Activated CD4-positive, CD25-positive, alpha-beta regulatory T cell (primary cell): ENCODE data around the gene NHS.

ENCODE experiments used
- DNase-seq, 4 experiments: peaks; one replicate each; lab custom pipeline; 2025; lab: John Stamatoyannopoulos, UW

NHS gene

DNA sequence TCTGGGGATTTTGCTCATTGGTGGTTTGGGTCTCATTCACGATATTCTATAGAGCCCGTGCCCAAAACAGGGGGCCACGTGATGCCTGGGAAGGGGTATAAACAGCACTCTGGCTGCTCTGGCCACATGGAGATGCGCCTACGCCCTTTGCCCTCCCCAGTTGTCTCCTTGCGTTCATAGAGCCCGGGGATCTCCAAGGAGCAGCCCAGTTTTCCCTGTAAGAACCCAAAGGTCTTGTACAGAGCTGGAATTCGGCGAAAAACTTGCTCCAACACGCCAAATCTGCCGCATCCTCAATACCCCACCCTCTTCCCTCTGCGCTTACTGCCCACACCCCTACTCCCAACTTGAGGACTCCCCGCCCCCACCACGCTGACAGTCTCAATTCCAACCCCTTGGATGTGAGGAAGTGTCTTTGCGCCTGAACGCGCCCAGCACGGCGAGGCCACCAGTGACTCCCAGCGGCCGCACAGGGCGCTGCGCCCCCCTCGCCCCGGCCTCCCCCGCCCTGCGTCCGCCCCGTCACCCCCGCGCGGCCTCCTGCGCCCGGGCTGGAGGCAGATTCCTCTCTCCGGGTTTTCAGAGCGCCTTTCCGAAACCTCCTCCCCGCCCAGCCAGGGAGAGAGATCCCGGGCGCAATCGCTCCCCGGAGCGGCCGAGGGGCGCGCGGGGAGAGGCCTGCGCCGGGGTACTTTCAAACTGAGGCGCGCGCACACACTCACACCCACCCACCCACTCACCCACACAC is at the start of gene NHS:
Gene NHS (plus strand): TSS at position 582 of the 748 bp plus-strand sequence. CDS start 558 bp downstream, outside the sequence.
- DNase-seq: no peak

DNA sequence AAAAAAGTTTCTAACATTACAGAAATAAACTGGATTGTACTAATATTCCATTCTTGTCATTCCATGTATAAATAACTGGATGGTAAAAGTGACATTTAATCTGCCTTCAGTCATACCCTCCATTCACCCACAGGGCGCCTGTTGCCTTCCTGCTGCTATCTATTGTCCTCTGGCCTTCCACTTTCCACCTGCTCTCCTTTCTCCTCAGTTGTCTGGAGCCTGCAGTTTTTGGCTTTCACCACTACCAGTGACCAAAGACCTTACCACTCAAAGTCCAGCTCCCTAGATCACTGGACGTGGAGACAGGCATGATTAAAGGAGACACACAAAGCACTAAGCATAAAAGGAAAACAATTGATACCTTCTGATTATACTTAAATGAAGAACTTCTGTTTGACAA is 46.2 kb upstream of the NHS start:
- no peak for DNase-seq

DNA sequence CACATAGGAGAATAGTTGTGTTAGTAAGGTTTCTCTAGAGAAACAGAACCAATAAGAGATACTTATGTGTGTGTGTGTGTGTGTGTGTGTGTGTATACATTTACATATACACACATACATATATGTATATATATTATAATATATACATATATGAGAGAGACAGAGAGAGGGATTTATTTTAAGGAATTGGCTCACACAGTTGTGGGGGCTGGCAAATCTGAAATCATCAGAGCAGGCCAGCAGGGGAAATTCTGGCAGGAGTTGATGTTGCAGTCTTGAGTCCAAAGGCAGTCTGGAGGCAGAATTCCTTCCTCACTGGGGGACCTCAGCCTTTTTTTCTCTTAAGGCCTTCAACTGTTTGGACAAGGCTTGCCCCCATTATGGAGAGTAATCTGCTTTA is 38.6 kb upstream of the NHS start:
- DNase-seq: no peak

- DNase-seq: no peak
Observed at GRCh38 chrX:17355976-17356375, 19.0 kb upstream of the NHS start.

DNA sequence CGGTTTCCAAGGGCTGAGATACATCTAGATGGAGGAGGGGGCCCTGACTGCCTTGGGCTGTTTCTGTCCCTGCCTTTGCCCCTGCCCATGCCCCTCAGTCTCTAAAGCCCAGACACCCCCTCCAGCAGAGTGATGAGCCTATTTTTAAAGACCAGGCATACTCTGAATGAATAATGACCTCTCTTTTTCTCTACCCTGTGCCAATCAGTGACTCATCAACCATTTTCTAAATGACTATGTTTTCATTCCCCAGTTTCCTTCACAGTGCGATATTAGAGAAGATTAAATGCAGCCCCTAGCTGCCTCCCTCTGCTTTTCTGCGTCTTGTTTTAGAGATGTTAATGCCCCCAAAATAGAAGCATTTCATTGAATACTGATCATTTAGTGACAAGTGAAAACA is 15.5 kb upstream of the NHS start:
- DNase-seq: no peak

DNA sequence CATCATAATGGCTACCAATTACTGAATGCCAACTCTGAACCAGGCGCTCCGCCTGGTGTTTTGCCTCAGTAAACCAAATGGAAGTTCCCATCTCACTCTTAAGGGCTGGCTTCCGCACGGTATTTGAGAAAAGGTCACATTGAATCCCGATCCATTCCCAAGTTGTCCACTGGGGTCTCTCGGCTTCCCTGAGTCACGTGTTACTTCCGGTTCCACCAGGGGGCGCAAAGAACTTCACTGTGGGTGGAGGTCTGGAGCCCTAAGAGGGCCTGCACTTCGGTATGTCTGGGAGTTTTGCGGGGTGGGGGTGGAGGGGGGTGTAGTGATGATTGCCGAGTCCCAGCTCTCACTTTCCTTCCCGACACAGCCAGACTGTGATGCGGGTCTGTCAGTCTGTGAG is 13.4 kb upstream of the NHS start:
- no peak for DNase-seq

- DNase-seq: no peak
Observed at GRCh38 chrX:17368002-17368401, 7.0 kb upstream of the NHS start.

GRCh38 chrX:17369309-17369708 is 5.7 kb upstream of the NHS start:
- DNase-seq: no peak

DNA sequence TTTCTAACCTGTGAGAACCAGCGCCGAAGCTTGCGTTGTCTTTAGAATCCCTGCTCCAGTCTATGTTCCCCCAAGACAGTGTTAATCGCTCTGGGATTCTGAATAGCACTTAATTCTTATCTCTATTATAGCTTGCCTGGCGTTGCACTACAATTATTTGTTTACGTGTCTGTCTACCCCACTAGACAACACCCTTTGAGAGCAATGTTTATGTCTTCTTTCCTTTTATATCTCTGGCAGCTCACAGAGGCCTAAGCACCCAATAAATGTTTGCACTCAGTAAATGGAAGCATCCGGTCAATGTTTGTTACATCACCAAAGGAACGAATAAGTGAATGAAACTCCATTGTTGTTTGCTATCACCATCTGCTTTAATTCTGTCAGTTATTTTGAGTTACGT is 4.8 kb upstream of the NHS start:
- DNase-seq: no peak

DNA sequence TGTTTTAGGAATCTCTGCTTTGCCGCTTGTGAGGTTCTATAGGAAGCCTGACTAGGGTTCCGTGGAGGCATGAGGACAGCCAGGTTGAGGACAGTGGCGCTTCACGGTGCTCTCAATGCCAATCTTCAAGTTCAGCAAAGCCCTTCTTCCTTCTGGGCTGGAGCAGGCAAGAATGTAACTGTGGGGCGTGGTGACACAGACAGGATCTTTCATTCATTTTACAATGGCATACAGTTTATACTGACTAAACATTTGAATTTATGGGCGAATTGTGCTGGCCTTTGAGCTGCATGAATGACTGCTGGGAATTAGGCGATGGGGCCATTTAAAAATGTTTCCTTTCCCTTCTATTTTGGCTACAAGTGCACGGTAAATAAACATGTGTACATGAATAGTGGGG is 2.9 kb upstream of the NHS start:
- DNase-seq: no peak

DNA sequence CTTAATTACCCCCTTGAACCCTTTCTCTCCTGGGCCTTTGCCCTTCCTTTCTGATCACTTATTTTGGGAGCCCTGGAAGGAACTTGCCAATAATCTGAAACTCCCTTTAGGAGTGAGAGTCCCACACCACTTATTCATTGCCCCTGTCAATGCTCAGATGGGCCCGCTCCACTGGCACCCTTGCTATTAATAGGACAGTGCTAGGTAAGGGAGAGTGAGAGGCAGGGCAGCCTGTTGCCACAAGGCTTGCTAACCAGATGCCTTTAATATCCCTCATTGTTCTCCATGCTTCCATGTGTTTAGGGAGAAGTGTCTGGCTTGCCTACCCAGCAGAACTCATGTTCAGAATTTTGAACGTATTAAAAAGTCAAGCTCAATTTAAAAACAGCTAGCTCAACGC is 1.7 kb upstream of the NHS start:
- no peak for DNase-seq

DNA sequence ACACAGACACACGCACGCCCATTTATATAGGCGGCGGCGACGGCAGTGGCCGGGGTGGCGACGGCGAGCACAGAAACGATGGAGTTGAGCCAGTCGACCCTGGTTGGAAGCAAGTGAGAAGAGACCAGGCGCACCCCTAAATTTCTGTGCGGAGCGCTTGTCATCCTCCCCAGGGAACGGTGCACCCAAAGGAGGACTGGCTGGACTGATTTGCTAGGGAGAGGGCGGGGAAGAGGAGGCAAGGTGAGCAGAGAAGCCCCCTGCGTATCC is 302 bp downstream of the NHS start:
- DNase-seq: no peak

DNA sequence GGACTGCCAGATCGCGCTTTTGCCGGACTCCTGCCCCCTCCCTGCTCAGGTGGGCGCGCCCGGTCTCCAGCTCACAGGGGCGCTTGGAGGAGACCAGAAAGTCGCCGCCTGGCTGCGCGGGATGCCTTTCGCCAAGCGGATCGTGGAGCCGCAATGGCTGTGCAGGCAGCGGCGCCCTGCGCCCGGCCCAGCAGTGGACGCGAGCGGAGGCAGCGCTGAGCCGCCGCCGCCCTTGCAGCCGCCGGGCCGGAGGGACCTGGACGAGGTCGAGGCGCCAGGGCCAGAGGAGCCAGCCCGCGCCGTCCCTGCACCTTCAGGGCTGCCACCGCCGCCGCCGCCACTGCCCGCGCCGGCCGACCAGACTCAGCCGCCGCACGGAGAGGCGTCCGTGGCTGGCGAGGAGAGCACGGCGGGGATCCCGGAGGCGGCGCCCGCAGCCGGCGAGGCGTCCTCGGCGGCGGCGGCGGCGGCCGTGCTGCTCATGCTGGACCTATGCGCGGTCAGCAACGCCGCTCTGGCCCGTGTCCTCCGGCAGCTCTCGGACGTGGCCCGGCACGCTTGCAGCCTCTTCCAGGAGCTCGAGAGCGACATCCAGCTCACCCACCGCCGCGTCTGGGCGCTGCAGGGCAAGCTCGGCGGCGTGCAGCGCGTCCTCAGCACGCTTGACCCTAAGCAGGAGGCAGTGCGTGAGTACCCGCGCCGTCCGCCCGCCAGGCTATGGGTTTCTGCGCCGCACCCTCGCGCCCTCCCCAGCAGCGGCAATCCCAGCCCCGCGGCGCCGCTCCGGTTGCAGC is 834 bp downstream of the NHS start:
- DNase-seq: no peak

- no peak for DNase-seq
Observed at GRCh38 chrX:17376431-17377077, 1.6 kb downstream of the NHS start.

- peak in 1 of 4 experiments; percentile 0 for DNase-seq
Observed at GRCh38 chrX:17377091-17377717, 2.2 kb downstream of the NHS start.

DNA sequence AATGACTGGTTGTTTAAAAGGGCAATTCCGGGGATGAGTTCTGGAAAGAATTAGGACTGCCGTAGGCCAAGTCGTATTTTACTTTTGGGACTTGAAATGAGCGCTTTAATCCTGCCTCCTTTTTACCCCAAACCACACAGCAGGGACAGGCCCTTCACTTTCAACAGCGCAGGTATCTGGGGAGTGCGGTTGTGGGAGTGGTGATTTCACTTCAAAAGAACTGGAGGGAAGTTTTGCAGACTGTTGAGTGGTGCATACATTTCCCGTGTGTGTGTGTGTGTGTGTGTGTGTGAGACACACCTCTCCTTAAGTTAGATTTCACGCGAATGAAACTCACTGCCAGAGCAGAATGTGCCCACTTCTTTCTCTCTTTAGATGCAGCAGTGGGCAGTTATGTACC is 2.8 kb downstream of the NHS start:
- no peak for DNase-seq

GRCh38 chrX:17380221-17380620 is 5.2 kb downstream of the NHS start:
- no peak for DNase-seq

DNA sequence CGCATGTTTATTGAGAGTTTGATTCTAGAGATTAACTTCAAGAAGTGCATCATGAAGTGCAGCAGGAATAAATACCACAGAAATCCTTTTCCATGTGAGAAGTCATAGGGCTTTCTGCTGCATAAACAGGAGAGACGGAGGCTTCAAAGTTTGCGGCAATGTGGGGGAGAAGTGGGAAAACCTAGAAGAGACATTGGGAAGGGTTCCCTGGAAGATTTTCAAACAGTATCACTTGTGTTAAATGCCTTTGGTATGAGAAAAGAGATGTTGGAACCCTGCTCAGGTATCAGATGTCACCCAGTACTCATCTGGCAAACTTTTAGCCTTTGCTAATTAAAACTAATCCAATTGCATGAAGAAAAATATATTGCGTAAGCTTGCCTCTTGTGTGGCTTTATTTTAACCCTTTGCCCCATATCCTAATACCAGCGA is 15.4 kb downstream of the NHS start:
- no peak for DNase-seq

GRCh38 chrX:17395154-17395553 is 20.2 kb downstream of the NHS start:
- DNase-seq: no peak

- no peak for DNase-seq
Observed at GRCh38 chrX:17397074-17397473, 22.1 kb downstream of the NHS start.

DNA sequence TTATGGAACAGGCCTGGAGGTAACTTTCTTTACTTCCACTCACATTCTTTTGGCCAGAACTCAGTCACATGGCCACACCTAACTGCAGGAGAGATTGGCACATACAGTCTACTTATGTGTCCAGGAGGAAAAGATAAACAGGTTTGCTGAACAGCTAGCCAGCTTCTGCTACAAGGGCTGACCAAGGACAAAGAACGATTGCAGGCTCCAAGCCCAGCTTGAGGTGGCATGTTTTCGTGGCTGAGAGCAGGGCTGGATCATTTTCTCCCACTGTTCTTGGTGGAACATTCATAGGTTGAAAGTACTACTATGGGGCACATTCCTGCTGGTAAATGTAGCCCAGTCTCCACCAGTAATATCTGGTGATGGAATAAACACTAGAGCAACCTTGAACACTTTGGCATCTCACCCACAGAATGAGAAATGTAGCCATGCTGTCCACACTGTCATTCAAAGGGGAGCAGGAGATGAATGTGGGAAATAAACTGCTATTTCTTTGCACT is 28.2 kb downstream of the NHS start:
- no peak for DNase-seq

GRCh38 chrX:17403972-17404371 is 29.0 kb downstream of the NHS start:
- DNase-seq: no peak
